Mucosa of descending colon (tissue), 3 donors: Measurements from ENCODE around the gene MTIF2. TPM values are rescaled to one million over a fixed set of nuclear protein-coding genes. Genes with fewer than 3 reads are reported as not detected.
"Not testable (repeated sequence)": the region's sequence is repeated elsewhere in the genome, so short reads cannot be mapped to it uniquely, and the experiment has no call there.

Source experiments
- ATAC-seq: fragments of 200-7000 bp; cut with Tn5 transposase; one replicate; pipeline ENCODE4 v1.9.1; 2020; ENCODE audit warnings: mild to moderate bottlenecking, moderate library complexity
- DNase-seq, 3 donors: peaks; one replicate each; pipeline ENCODE4 v3.0.0-alpha.2; 2020
- H3K36me3 ChIP-seq: fragments of 200-600 bp; one replicate; pipeline ENCODE4 v1.8.0; 2021; ENCODE audit warnings: low read depth, mild to moderate bottlenecking
- H3K4me1 ChIP-seq: fragments of 200-600 bp; one replicate; pipeline ENCODE4 v1.8.0; 2021; ENCODE audit warnings: low read depth, mild to moderate bottlenecking
- H3K4me3 ChIP-seq: fragments of 200-600 bp; one replicate; pipeline ENCODE4 v1.8.0; 2021; ENCODE audit warnings: mild to moderate bottlenecking
- H3K9me3 ChIP-seq: fragments of 200-600 bp; one replicate; pipeline ENCODE4 v1.8.0; 2021; ENCODE audit warnings: mild to moderate bottlenecking
- CTCF ChIP-seq: fragments of 200-600 bp; IDR thresholded peaks from one replicate; pipeline ENCODE4 v1.8.0; 2022; ENCODE audit warnings: antibody characterized with exemption, mild to moderate bottlenecking
- intact Hi-C, 2 donors: fragments of 100-400 bp; cut with DNase I in 1 of 2; cut with micrococcal nuclease in 1 of 2; formaldehyde crosslinking; loops; one replicate each; pipeline versions ENCODE4 v1.11.0 to v1.11.1; 2022; cut with DNase I, micrococcal nuclease
- total RNA-seq, 3 donors: library from RNA; stranded (reverse); fragmentation: NEBNext Ultra II Directional in 2 of 3; extraction: Animal tissue kit (Norgen Biotek cat#: 25700) in 2 of 3; gene quantifications; one replicate each; pipeline versions ENCODE4 v1.2.1 to v1.2.4, GENCODE V29; 2021 to 2023
- donor health status: DM: no; HTN: no; CAD: no; lungs with moderate emphysema.
- donor health status: DM: no; HTN: no; CAD: no.
- donor health status: DM: no; HTN: yes; CAD: no.

MTIF2 gene
- total RNA-seq, 3 donors from 2014 or later = 33.5 to 46.8 (median 39.9) TPM

- H3K36me3 ChIP-seq = no peaks in the 10 kb centered on the region
- ATAC-seq = peak; percentile 83
- TF ChIP-seq CTCF = no peak
- intact Hi-C loops = no loop called here
- no peak overlapping the region for H3K4me3 ChIP-seq
- H3K4me1 ChIP-seq = peaks cover 3% of the 10 kb centered on the region
- peak in 2 of 3 donors; percentile 43 to 72 for DNase-seq
- H3K9me3 ChIP-seq = no peaks in the 10 kb centered on the region
Observed at GRCh38 chr2:55277310-55277709, 8.3 kb upstream of the MTIF2 start.

- H3K4me3 ChIP-seq, DNase-seq, ATAC-seq, H3K36me3 ChIP-seq, intact Hi-C loops, H3K9me3 ChIP-seq: not testable (repeated sequence)
- H3K4me1 ChIP-seq = peaks cover 12% of the 10 kb centered on the region
Observed at GRCh38 chr2:55274346-55274745, 5.3 kb upstream of the MTIF2 start.

GRCh38 chr2:55269645-55269990 lies 587 bp upstream of the MTIF2 start:
- DNase-seq = peak in 1 of 3 donors; percentile 46
- no peaks in the 10 kb centered on the region for H3K9me3 ChIP-seq
- H3K4me3 ChIP-seq = peak overlapping the region; percentile 47
- peak; percentile 29 for ATAC-seq
- no peak for TF ChIP-seq CTCF
- peaks cover 3% of the 10 kb centered on the region for H3K36me3 ChIP-seq
- intact Hi-C loops = loop anchor here in 1 of 2 donors (10.0 kb wide), 1 partner anchor 165 kb away; no protein-coding TSS in a partner anchor
- peaks cover 8% of the 10 kb centered on the region for H3K4me1 ChIP-seq

GRCh38 chr2:55268288-55268906 lies 634 bp downstream of the MTIF2 start:
- Histone ChIP-seq H3K4me3 (peak overlapping the region; percentile 47), H3K36me3 (peaks cover 3% of the 10 kb centered on the region), H3K4me1 (peaks cover 8% of the 10 kb centered on the region), H3K9me3 (no peaks in the 10 kb centered on the region)
- intact Hi-C loops = loop anchor here in 1 of 2 donors (10.0 kb wide), 1 partner anchor 166 kb away; no protein-coding TSS in a partner anchor
- no peak for TF ChIP-seq CTCF
- DNase-seq (peak in 1 of 3 donors; percentile 35), ATAC-seq (peak; percentile 34)

GRCh38 chr2:55259586-55259985 lies 9.4 kb downstream of the MTIF2 start:
- intact Hi-C loops, ATAC-seq, H3K4me1 ChIP-seq, H3K36me3 ChIP-seq, DNase-seq, H3K4me3 ChIP-seq, H3K9me3 ChIP-seq: not testable (repeated sequence)

- no peaks in the 10 kb centered on the region for H3K4me1 ChIP-seq
- H3K4me3 ChIP-seq = no peak overlapping the region
- H3K9me3 ChIP-seq = no peaks in the 10 kb centered on the region
- ATAC-seq = no peak
- no peak for TF ChIP-seq CTCF
- H3K36me3 ChIP-seq = peaks cover 3% of the 10 kb centered on the region
- no peak for DNase-seq
- intact Hi-C loops = no loop called here
Observed at GRCh38 chr2:55252832-55253231, 16.2 kb downstream of the MTIF2 start.

- TF ChIP-seq CTCF = no peak
- DNase-seq (no peak), ATAC-seq (no peak)
- Histone ChIP-seq H3K4me1 (no peaks in the 10 kb centered on the region), H3K4me3 (no peak overlapping the region), H3K9me3 (no peaks in the 10 kb centered on the region), H3K36me3 (peaks cover under 1% of the 10 kb centered on the region)
- intact Hi-C loops = no loop called here
Observed at GRCh38 chr2:55247025-55247424, 22.0 kb downstream of the MTIF2 start.
